ENCODE results near the gene SND1. TPM values are rescaled to one million over a fixed set of nuclear protein-coding genes. Genes with fewer than 3 reads are reported as not detected.
A peak's percentile ranks its signal among the peaks of the same experiment; 100 is the strongest.

The SND1 gene
- total RNA-seq, 1 experiment from 2014 or later = 218 TPM

GRCh38 chr7:127653396-127653795, 1.4 kb downstream of the SND1 start:
- H3K4me3 Mint-ChIP-seq = peak overlapping the region; percentile 99 to 100
- peak overlapping the region in 1 of 3 experiments; percentile 10; a peak in 1 of 7 replicates for H3K27ac Mint-ChIP-seq
- no peaks in the 10 kb centered on the region for H4K20me1 ChIP-seq (ENCODE audit: control insufficient read depth, insufficient read depth, insufficient read length)

More at GRCh38 chr7:127653396-127653795, 1.4 kb downstream of the SND1 start:
- no peak overlapping the region for H3K18ac ChIP-seq (ENCODE audit: insufficient read length, low read depth, low read length)
- H3K9ac ChIP-seq (ENCODE audit: extremely low read depth, insufficient read length, low read length) = peak overlapping the region; percentile 10
- no peak overlapping the region for H2BK20ac ChIP-seq (ENCODE audit: low read depth, low read length, poor library complexity, severe bottlenecking)
- WGBS (ENCODE audit: extremely low coverage, insufficient read length, low lambda C conversion rate) = no CpG with 5 or more reads among the region's 4 CpGs
- peaks cover 5% of the 10 kb centered on the region for H3K23me2 ChIP-seq (ENCODE audit: insufficient read length, low read depth, low read length, poor library complexity, severe bottlenecking)
- H3K79me1 ChIP-seq (ENCODE audit: insufficient read depth, low read depth, low read length, poor library complexity, severe bottlenecking) = peaks cover 3% of the 10 kb centered on the region
- peaks cover 37 to 39% of the 10 kb centered on the region in 2 experiments for H3K4me1 Mint-ChIP-seq
- H3K27me3 Mint-ChIP-seq (ENCODE audit: low read depth) = no peaks in the 10 kb centered on the region
- H3K4ac ChIP-seq (ENCODE audit: low read depth, low read length) = no peak overlapping the region
- H3K9me3 ChIP-seq (ENCODE audit: control insufficient read depth, low read depth, low read length) = no peaks in the 10 kb centered on the region
- H4K5ac ChIP-seq (ENCODE audit: insufficient read length, low read depth, low read length) = no peak overlapping the region
- H4K91ac ChIP-seq (ENCODE audit: insufficient read length, low read depth, low read length) = no peak overlapping the region
- no peak overlapping the region for H2AK5ac ChIP-seq (ENCODE audit: insufficient read length, low read length)
- H2BK15ac ChIP-seq (ENCODE audit: low read depth, low read length) = no peak overlapping the region
- no peak overlapping the region for H4K8ac ChIP-seq (replicated peaks; ENCODE audit: insufficient read length, low read depth, low read length)
- TF ChIP-seq CTCF (conservative IDR thresholded peaks at IDR 0.05) = no peak
- peak overlapping the region; percentile 94 for H3K4me2 ChIP-seq (ENCODE audit: insufficient read depth, insufficient read length, low read length)
- H3T11ph ChIP-seq (ENCODE audit: low read length) = no peak overlapping the region
- no peak overlapping the region for H3K56ac ChIP-seq (ENCODE audit: insufficient read length, low read depth, low read length)
- H3K9me3 Mint-ChIP-seq = no peaks in the 10 kb centered on the region
- H3K14ac ChIP-seq (ENCODE audit: insufficient read depth, low read length) = no peak overlapping the region
- H3K23ac ChIP-seq (ENCODE audit: insufficient read length, low read depth, low read length) = no peak overlapping the region
- no peak overlapping the region for H2AFZ ChIP-seq (ENCODE audit: low read length)
- DNase-seq = no peak
- H2BK120ac ChIP-seq (ENCODE audit: low read depth, low read length, poor library complexity, severe bottlenecking) = no peak overlapping the region
- H2BK5ac ChIP-seq (ENCODE audit: insufficient read length, low read length) = no peak overlapping the region
- H3K27me3 ChIP-seq (ENCODE audit: insufficient read depth, low read length) = no peaks in the 10 kb centered on the region
- no peak overlapping the region for H2BK12ac ChIP-seq (ENCODE audit: insufficient read length, low read depth, low read length)
- no peak overlapping the region for H3K27ac ChIP-seq (ENCODE audit: insufficient read length, low read depth, low read length)
- H3K36me3 Mint-ChIP-seq (ENCODE audit: insufficient read depth in 1 of 3, low read depth in 3 of 3) = peaks cover 6 to 24% (median 11%) of the 10 kb centered on the region in 3 experiments
- H3K79me2 ChIP-seq (ENCODE audit: insufficient read depth, low read length) = peaks cover 47% of the 10 kb centered on the region; the same call in 1 of the 2 replicates
- H3K4me1 ChIP-seq (ENCODE audit: insufficient read depth, low read length) = no peaks in the 10 kb centered on the region; the same call in 1 of the 2 replicates

Measured in H9 (cell line).